Neural cell (in vitro differentiated cells): Measurements from ENCODE around the gene HHIPL1. TPM values are rescaled to one million over a fixed set of nuclear protein-coding genes. Genes with fewer than 3 reads are reported as not detected.

Experiments
- H2AFZ ChIP-seq: fragments of 200-600, 300-800 bp; sonication (generic), shearing (Covaris generic); 2 replicates; pipeline ENCODE4 v1.6.0; 2014; ENCODE audit warnings: low read depth, mild to moderate bottlenecking, antibody characterized with exemption, low read length, moderate library complexity
- H3F3A ChIP-seq: fragments of 200-600 bp; shearing (Covaris generic); 2 replicates; pipeline ENCODE4 v1.6.1; 2016; ENCODE audit warnings: mild to moderate bottlenecking, moderate library complexity, mixed read lengths, antibody characterized with exemption, low read length; ENCODE audit not compliant: insufficient read depth, poor library complexity, severe bottlenecking
- H3K27ac ChIP-seq: fragments of 200-600, 300-800 bp; sonication (generic), shearing (Covaris generic); 2 replicates; pipeline ENCODE4 v1.5.1; 2014; ENCODE audit warnings: mild to moderate bottlenecking, low read length, moderate library complexity
- H3K27me3 ChIP-seq: fragments of 300-800, 200-600 bp; sonication (generic), shearing (Covaris generic); 2 replicates; pipeline ENCODE4 v1.6.0; 2014; ENCODE audit warnings: mild to moderate bottlenecking, low read depth, low read length, moderate library complexity; ENCODE audit not compliant: insufficient read depth
- H3K36me3 ChIP-seq: fragments of 300-800, 200-600 bp; sonication (generic), shearing (Covaris generic); 2 replicates; pipeline ENCODE4 v1.5.1; 2014; ENCODE audit warnings: mild to moderate bottlenecking, antibody characterized with exemption, low read length, moderate library complexity; ENCODE audit not compliant: insufficient read depth
- H3K4me2 ChIP-seq: fragments of 300-800, 200-600 bp; sonication (generic), shearing (Covaris generic); 2 replicates; pipeline ENCODE4 v1.6.0; 2014; ENCODE audit warnings: mild to moderate bottlenecking, low read length
- H3K4me3 ChIP-seq: fragments of 300-800, 200-600 bp; sonication (generic), shearing (Covaris generic); 2 replicates; pipeline ENCODE4 v1.5.1; 2014; ENCODE audit warnings: mild to moderate bottlenecking, low read length, moderate library complexity
- H3K79me2 ChIP-seq: fragments of 200-600 bp; shearing (Covaris generic); replicated peaks from 2 replicates; pipeline ENCODE4 v1.6.0; 2014; ENCODE audit warnings: mild to moderate bottlenecking, low read length, moderate library complexity; ENCODE audit not compliant: insufficient read depth
- H3K9ac ChIP-seq: fragments of 300-800, 200-600 bp; sonication (generic), shearing (Covaris generic); 2 replicates; pipeline ENCODE4 v1.6.1; 2016; ENCODE audit warnings: mild to moderate bottlenecking, low read length, mixed read lengths
- H3K9me2 ChIP-seq: fragments of 200-600 bp; shearing (Covaris generic); 2 replicates; pipeline ENCODE4 v1.6.1; 2016; ENCODE audit warnings: mild to moderate bottlenecking, low read length, mixed read lengths; ENCODE audit not compliant: insufficient read depth
- H3K9me3 ChIP-seq: fragments of 200-600, 300-800 bp; sonication (generic), shearing (Covaris generic); 2 replicates; pipeline ENCODE4 v1.6.1; 2016; ENCODE audit warnings: mild to moderate bottlenecking, mixed run types, low read length, moderate library complexity, mixed read lengths
- H4K20me1 ChIP-seq: fragments of 200-600 bp; shearing (Covaris generic); 2 replicates; pipeline ENCODE4 v1.6.1; 2016; ENCODE audit warnings: mild to moderate bottlenecking, mixed run types; ENCODE audit not compliant: insufficient read depth
- CTCF ChIP-seq: fragments of 450-650 bp; IDR thresholded peaks from 2 replicates; pipeline ENCODE4 v1.5.1; 2014; ENCODE audit warnings: antibody characterized with exemption, mild to moderate bottlenecking, moderate library complexity; ENCODE audit not compliant: poor library complexity, severe bottlenecking
- EP300 ChIP-seq: fragments of 450-650 bp; conservative IDR thresholded peaks from 2 replicates; pipeline ENCODE4 v1.6.1; 2014; ENCODE audit warnings: antibody characterized with exemption, mild to moderate bottlenecking, moderate library complexity; ENCODE audit not compliant: poor library complexity, severe bottlenecking
- EZH2 ChIP-seq: fragments of 200-600, 300-800 bp; shearing (Covaris generic), sonication (generic); IDR thresholded peaks from 2 replicates; pipeline ENCODE4 v1.6.1; 2014; ENCODE audit warnings: antibody characterized with exemption, low read length, borderline replicate concordance, mild to moderate bottlenecking; ENCODE audit not compliant: insufficient read depth, poor library complexity, severe bottlenecking
- MXI1 ChIP-seq: fragments of 450-650 bp; conservative IDR thresholded peaks from 2 replicates; pipeline ENCODE4 v1.6.1; 2014; ENCODE audit warnings: antibody characterized with exemption, mild to moderate bottlenecking; ENCODE audit not compliant: poor library complexity, severe bottlenecking
- POLR2AphosphoS5 ChIP-seq: IDR thresholded peaks from 2 replicates; pipeline ENCODE4 v1.6.1; 2012
- RAD21 ChIP-seq: fragments of 450-650 bp; conservative IDR thresholded peaks from 2 replicates; pipeline ENCODE4 v1.6.1; 2014; ENCODE audit warnings: antibody characterized with exemption, mild to moderate bottlenecking, moderate library complexity
- REST ChIP-seq: IDR thresholded peaks from 2 replicates; pipeline ENCODE4 v1.6.1; 2012; ENCODE audit warnings: borderline replicate concordance
- SMC3 ChIP-seq: fragments of 450-650 bp; conservative IDR thresholded peaks from 2 replicates; pipeline ENCODE4 v1.6.1; 2014; ENCODE audit warnings: antibody characterized with exemption, mild to moderate bottlenecking, moderate library complexity; ENCODE audit not compliant: poor library complexity
- TAF1 ChIP-seq: IDR thresholded peaks from 2 replicates; pipeline ENCODE4 v1.6.1; 2012; ENCODE audit warnings: low read depth
- polyA plus RNA-seq: library from polyadenylated mRNA; depleted of rRNA; stranded (reverse); fragments of >200 nt; gene quantifications from 2 replicates; pipeline ENCODE4 v1.2.3, GENCODE V29; 2014

Gene HHIPL1
- polyA plus RNA-seq, 1 donor from 2014 or later = 0.47 TPM

GRCh38 chr14:99596071-99596627 lies 48.8 kb upstream of the HHIPL1 start:
- Histone ChIP-seq H3K36me3 (no peaks in the 10 kb centered on the region), H3K79me2 (peaks cover 44% of the 10 kb centered on the region), H3K27me3 (no peaks in the 10 kb centered on the region), H3K4me3 (no peak overlapping the region), H4K20me1 (peaks cover 6% of the 10 kb centered on the region), H3K9me2 (no peaks in the 10 kb centered on the region), H3K27ac (no peak overlapping the region), H3K4me2 (no peak overlapping the region), H3K9me3 (no peaks in the 10 kb centered on the region), H3F3A (no peaks in the 10 kb centered on the region), H2AFZ (no peak overlapping the region), H3K9ac (no peak overlapping the region)
- TF ChIP-seq RAD21 = no peak

- Histone ChIP-seq H2AFZ (no peak overlapping the region), H3K4me3 (no peak overlapping the region), H3K36me3 (no peaks in the 10 kb centered on the region), H3K4me2 (no peak overlapping the region), H3F3A (no peaks in the 10 kb centered on the region), H3K9me2 (no peaks in the 10 kb centered on the region), H3K9me3 (no peaks in the 10 kb centered on the region), H3K79me2 (peaks cover 51% of the 10 kb centered on the region), H4K20me1 (peaks cover 10% of the 10 kb centered on the region), H3K9ac (no peak overlapping the region), H3K27ac (no peak overlapping the region), H3K27me3 (no peaks in the 10 kb centered on the region)
- TF ChIP-seq CTCF = no peak
- no peak for TF ChIP-seq REST
- TF ChIP-seq MXI1 = no peak
- no peak for TF ChIP-seq SMC3
- no peak for TF ChIP-seq EP300
- TF ChIP-seq POLR2AphosphoS5 = no peak
- TF ChIP-seq EZH2 = no peak
- TF ChIP-seq RAD21 = no peak
- TF ChIP-seq TAF1 = no peak
Measured at GRCh38 chr14:99596772-99597171, 48.2 kb upstream of the HHIPL1 start.
